Smooth muscle cell (in vitro differentiated cells): ENCODE results near the gene SRSF1. TPM values are rescaled to one million over a fixed set of nuclear protein-coding genes. Genes with fewer than 3 reads are reported as not detected.

Experiments
- DNase-seq: peaks from one replicate; lab custom pipeline; 2025; ENCODE audit not compliant: unreplicated experiment; lab: John Stamatoyannopoulos, UW
- H2AFZ ChIP-seq: fragments of 200-600 bp; sonication (generic); 2 replicates; pipeline ENCODE4 v1.6.0; 2016; ENCODE audit warnings: antibody characterized with exemption, low read depth, mild to moderate bottlenecking
- H3F3A ChIP-seq: fragments of 200-600 bp; sonication (generic); 2 replicates; pipeline ENCODE4 v1.6.0; 2017; ENCODE audit warnings: antibody characterized with exemption, low read depth
- H3K27ac ChIP-seq: fragments of 200-600 bp; sonication (generic); 2 replicates; pipeline ENCODE4 v1.5.1; 2016; ENCODE audit warnings: low read depth, mild to moderate bottlenecking
- H3K27me3 ChIP-seq: fragments of 200-600 bp; sonication (generic); 2 replicates; pipeline ENCODE4 v1.6.1; 2016; ENCODE audit warnings: low read depth, mild to moderate bottlenecking
- H3K36me3 ChIP-seq: fragments of 200-600 bp; sonication (generic); 2 replicates; pipeline ENCODE4 v1.5.1; 2016; ENCODE audit warnings: low read depth
- H3K4me1 ChIP-seq: fragments of 200-600 bp; sonication (generic); 2 replicates; pipeline ENCODE4 v1.5.1; 2016; ENCODE audit warnings: low read depth
- H3K4me2 ChIP-seq: fragments of 200-600 bp; sonication (generic); 2 replicates; pipeline ENCODE4 v1.6.0; 2016; ENCODE audit warnings: mild to moderate bottlenecking
- H3K4me3 ChIP-seq: fragments of 200-600 bp; sonication (generic); 2 replicates; pipeline ENCODE4 v1.5.1; 2016; ENCODE audit warnings: mild to moderate bottlenecking
- H3K79me2 ChIP-seq: fragments of 200-600 bp; sonication (generic); 2 replicates; pipeline ENCODE4 v1.6.0; 2016; ENCODE audit warnings: low read depth, mild to moderate bottlenecking
- H3K9ac ChIP-seq: fragments of 200-600 bp; sonication (generic); 2 replicates; pipeline ENCODE4 v1.6.0; 2016; ENCODE audit warnings: low read depth
- H3K9me3 ChIP-seq: fragments of 200-600 bp; sonication (generic); replicated peaks from 2 replicates; pipeline ENCODE4 v1.5.1; 2016; ENCODE audit warnings: low read depth
- H4K20me1 ChIP-seq: fragments of 200-600 bp; sonication (generic); 2 replicates; pipeline ENCODE4 v1.6.0; 2016; ENCODE audit warnings: low read depth
- WGBS: methylation state at CpG from one replicate; pipeline ENCODE4 v1.1.7; 2016; ENCODE audit warnings: low lambda C conversion rate; 5-methylcytosine and 5-hydroxymethylcytosine counted together
- polyA plus RNA-seq: library from polyadenylated mRNA; unstranded; fragments of >200 nt; fragmentation: Nextera tagmentation; extraction: Ambion mirVana; gene quantifications from 2 replicates; pipeline ENCODE4 v1.2.1, GENCODE V29; 2016
- total RNA-seq: library from RNA; depleted of rRNA; stranded (reverse); fragments of >200 nt; gene quantifications from 2 replicates; pipeline ENCODE4 v1.2.3, GENCODE V29; 2014
- TF ChIP-seq, protein P1 (sequence below): fragments of 200-600 bp; sonication (generic); IDR thresholded peaks from 2 replicates; pipeline ENCODE4 v1.5.1; 2017; ENCODE audit warnings: borderline replicate concordance, mild to moderate bottlenecking, antibody characterized with exemption; ENCODE audit not compliant: insufficient read depth, poor library complexity, severe bottlenecking

Gene SRSF1
- total and polyA plus RNA-seq, 2 experiments from 2014 or later, result 57.9 to 200 TPM

DNA sequence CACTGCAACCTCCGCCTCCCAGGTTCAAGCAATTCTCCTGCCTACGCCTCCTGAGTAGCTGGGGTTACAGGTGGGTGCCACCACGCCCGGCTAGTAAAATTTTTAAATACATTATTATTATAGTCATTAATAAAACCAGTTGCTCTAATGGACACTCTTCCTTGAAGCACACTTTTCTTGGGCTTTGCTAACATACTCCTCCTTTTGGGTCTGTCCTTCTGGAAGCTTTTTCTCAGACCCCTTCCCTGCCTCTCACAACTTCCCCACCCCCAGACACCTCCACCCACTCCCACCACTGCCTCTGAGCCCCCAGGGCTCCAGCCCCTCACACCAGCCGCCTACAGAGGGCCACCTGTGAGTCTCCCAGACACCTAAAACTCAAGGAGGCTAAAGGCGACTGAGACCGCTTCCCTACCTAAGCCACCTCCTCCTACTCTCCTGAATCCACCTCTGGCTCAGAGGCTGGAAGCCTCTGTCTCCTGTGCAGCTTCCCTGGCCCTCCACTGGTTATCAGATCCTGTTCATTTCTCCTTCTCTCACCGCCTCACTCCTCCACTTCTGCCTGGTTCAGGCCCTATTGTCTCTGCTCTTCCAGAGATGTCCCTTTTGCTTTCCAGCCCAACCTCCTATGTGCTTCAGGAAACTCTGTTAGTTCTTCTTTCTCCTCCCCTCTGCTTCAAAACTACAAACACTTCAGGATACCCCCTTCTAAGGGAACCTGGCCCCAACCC lies 49.8 kb downstream of the SRSF1 start:
- TF ChIP-seq, protein P1, sequence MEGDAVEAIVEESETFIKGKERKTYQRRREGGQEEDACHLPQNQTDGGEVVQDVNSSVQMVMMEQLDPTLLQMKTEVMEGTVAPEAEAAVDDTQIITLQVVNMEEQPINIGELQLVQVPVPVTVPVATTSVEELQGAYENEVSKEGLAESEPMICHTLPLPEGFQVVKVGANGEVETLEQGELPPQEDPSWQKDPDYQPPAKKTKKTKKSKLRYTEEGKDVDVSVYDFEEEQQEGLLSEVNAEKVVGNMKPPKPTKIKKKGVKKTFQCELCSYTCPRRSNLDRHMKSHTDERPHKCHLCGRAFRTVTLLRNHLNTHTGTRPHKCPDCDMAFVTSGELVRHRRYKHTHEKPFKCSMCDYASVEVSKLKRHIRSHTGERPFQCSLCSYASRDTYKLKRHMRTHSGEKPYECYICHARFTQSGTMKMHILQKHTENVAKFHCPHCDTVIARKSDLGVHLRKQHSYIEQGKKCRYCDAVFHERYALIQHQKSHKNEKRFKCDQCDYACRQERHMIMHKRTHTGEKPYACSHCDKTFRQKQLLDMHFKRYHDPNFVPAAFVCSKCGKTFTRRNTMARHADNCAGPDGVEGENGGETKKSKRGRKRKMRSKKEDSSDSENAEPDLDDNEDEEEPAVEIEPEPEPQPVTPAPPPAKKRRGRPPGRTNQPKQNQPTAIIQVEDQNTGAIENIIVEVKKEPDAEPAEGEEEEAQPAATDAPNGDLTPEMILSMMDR, result no peak

DNA sequence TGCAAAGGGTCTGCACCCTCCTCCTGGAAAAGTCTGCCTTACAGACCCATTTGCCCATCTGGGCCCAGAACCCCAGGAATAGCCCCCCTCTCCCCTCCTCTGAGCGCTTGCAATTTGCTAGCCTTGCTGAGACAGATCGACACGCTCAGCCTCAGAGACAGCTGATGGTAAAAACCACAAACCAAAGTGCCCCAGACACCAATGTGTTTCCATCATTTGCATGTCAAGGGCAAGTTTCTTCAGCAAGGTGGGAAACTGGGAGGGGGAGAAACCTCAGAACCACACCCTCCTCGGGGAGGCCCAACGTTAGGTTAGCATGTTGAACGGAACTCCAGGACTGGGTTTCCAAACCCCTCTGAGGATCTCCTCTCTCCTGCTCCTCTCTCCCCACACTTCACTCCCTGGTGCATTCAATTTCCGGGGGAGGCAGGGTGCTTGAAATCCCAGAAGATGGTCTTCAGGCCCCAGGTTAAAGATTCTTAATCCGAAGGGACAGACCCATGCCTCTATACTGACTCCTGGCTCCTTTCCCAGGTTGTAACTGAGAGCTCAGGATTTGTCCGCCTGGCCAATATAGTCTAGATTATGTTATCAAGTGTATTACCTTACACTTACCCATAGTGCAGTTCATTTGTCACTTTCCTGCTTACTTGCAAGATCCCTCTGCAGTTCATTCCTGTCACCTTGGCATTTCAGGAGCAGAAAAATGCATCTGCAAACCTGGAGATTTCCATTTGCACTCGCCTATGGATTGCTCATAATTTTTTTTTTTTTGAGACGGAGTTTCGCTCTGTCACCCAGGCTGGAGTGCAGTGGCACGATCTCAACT lies 50.5 kb downstream of the SRSF1 start:
- Histone ChIP-seq H4K20me1 (peaks cover 21% of the 10 kb centered on the region), H3K9ac (no peak overlapping the region), H3K36me3 (no peaks in the 10 kb centered on the region), H3K4me2 (no peak overlapping the region), H3K27ac (no peak overlapping the region), H3K9me3 (no peaks in the 10 kb centered on the region), H2AFZ (no peak overlapping the region), H3K4me3 (no peak overlapping the region), H3K79me2 (peaks cover 15% of the 10 kb centered on the region), H3K27me3 (no peaks in the 10 kb centered on the region), H3K4me1 (peaks cover 18% of the 10 kb centered on the region), H3F3A (peaks cover 31% of the 10 kb centered on the region)
- WGBS, result 43% methylated on average over 13 of the region's 13 CpGs
- DNase-seq, result no peak
- TF ChIP-seq, protein P1, result no peak

More for the DNA sequence above, 49.8 kb downstream of the SRSF1 start:
- Histone ChIP-seq H3F3A (peaks cover 31% of the 10 kb centered on the region), H2AFZ (no peak overlapping the region), H4K20me1 (peaks cover 15% of the 10 kb centered on the region), H3K79me2 (peaks cover 13% of the 10 kb centered on the region), H3K9me3 (no peaks in the 10 kb centered on the region), H3K4me1 (peaks cover 18% of the 10 kb centered on the region), H3K9ac (no peak overlapping the region), H3K4me3 (no peak overlapping the region), H3K36me3 (no peaks in the 10 kb centered on the region), H3K27me3 (no peaks in the 10 kb centered on the region), H3K4me2 (no peak overlapping the region), H3K27ac (no peak overlapping the region)
- DNase-seq, result no peak
- 94% methylated on average over 7 of the region's 8 CpGs for WGBS

DNA sequence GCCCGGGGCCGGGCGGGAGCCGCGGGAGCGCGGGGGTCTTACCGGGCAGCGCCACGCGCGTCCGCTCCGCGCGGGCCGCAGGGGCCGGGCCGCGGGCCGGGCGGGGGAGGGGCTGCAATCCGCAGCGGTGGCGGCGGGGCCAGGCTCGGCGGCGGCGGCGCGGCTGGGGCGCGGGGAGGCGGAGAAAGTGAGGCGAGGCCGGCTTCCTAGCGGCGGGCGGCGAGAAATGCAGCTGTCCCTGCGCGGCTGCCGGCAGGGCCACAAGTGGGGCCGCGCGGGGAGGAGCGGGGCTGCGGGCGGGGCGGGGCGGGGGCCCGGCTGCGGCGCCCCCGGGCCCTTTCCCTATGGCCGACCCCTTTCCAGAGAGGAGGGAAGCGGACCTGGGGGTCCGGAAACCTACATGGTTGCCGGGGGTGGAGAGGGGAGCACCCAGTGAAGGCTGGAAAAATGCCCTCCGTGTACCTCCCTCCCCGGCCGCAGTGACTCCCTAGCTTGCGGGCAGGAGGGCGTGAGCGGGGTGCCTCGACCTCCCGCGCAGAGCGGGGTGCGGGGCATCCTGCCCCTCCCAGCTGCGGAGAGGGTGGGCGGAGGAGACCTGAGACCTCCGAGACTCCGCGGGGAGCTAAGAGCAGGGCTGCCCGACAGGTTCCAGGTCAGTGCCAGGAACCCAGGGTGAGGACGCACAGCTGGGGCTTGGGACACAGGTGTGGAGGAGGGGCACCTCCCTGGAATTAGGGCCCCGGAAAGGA lies 51.7 kb downstream of the SRSF1 start, which contains the start of gene CUEDC1:
Gene CUEDC1, minus strand, starts transcription at position 230 of the 749 bp plus-strand sequence. CDS start 69,848 bp downstream, outside the sequence.
- peak within 1 kb of the TSS; percentile 94 for H3K4me2 ChIP-seq
- H3K79me2 ChIP-seq, result peaks cover 15% of the 10 kb centered on the region
- peaks cover 31% of the 10 kb centered on the region for H3F3A ChIP-seq
- peak within 1 kb of the TSS; percentile 59 for H3K27ac ChIP-seq
- TF ChIP-seq, protein P1, result no peak
- peak within 1 kb of the TSS; percentile 75 for H3K4me3 ChIP-seq
- peak within 1 kb of the TSS; percentile 73 for H3K9ac ChIP-seq
- DNase-seq, result peak; percentile 33
- no peaks in the 10 kb centered on the region for H3K27me3 ChIP-seq
- H4K20me1 ChIP-seq, result peaks cover 25% of the 10 kb centered on the region
- WGBS, result 1% methylated on average over 37 of the region's 79 CpGs
- no peaks in the 10 kb centered on the region for H3K9me3 ChIP-seq
- H2AFZ ChIP-seq, result peak within 1 kb of the TSS; percentile 63
- peaks cover 26% of the 10 kb centered on the region for H3K4me1 ChIP-seq
- no peaks in the 10 kb centered on the region for H3K36me3 ChIP-seq
